GM23338 (cell line): Measurements from ENCODE around the gene TRAF3.

Experiments
- CREB1 ChIP-seq: fragments of 250-450 bp; sonication (Bioruptor Pico); IDR thresholded peaks from 2 replicates; pipeline ENCODE4 v1.5.0; 2020; ENCODE audit warnings: low read depth, mild to moderate bottlenecking, moderate library complexity
- EZH2 ChIP-seq: fragments of 200-600 bp; sonication (generic); IDR thresholded peaks from one replicate; pipeline ENCODE4 v1.8.0; 2017; ENCODE audit warnings: antibody characterized with exemption, mild to moderate bottlenecking, low read depth; ENCODE audit not compliant: unreplicated experiment
- EZH2phosphoT487 ChIP-seq: fragments of 200-600 bp; sonication (generic); IDR thresholded peaks from one replicate; pipeline ENCODE4 v1.8.1; 2018; ENCODE audit warnings: antibody characterized with exemption; ENCODE audit not compliant: unreplicated experiment
- JUNB ChIP-seq: IDR thresholded peaks from one replicate; pipeline ENCODE4 v1.6.1; 2016; ENCODE audit warnings: antibody characterized with exemption; ENCODE audit not compliant: unreplicated experiment
- POLR2AphosphoS5 ChIP-seq: IDR thresholded peaks from 2 replicates; pipeline ENCODE4 v1.6.1; 2016; ENCODE audit warnings: antibody characterized with exemption, low read depth
- REST ChIP-seq: IDR thresholded peaks from one replicate; pipeline ENCODE4 v1.6.1; 2018; ENCODE audit warnings: antibody characterized with exemption; ENCODE audit not compliant: unreplicated experiment
- TF ChIP-seq, protein P1 (sequence below), 2 experiments: fragments of 200-600 bp in 1 of 2; sonication (generic) in 1 of 2; conservative IDR thresholded peaks; 2 replicates each; pipeline versions ENCODE4 v1.5.1 to v1.6.1; 2016 to 2017; ENCODE audit warnings: antibody characterized with exemption in 2 of 2, low read depth in 2 of 2, mild to moderate bottlenecking in 2 of 2, moderate library complexity in 1 of 2

GRCh38 chr14:102953100-102953499, 175.9 kb downstream of the TRAF3 start:
- TF ChIP-seq, protein P1, sequence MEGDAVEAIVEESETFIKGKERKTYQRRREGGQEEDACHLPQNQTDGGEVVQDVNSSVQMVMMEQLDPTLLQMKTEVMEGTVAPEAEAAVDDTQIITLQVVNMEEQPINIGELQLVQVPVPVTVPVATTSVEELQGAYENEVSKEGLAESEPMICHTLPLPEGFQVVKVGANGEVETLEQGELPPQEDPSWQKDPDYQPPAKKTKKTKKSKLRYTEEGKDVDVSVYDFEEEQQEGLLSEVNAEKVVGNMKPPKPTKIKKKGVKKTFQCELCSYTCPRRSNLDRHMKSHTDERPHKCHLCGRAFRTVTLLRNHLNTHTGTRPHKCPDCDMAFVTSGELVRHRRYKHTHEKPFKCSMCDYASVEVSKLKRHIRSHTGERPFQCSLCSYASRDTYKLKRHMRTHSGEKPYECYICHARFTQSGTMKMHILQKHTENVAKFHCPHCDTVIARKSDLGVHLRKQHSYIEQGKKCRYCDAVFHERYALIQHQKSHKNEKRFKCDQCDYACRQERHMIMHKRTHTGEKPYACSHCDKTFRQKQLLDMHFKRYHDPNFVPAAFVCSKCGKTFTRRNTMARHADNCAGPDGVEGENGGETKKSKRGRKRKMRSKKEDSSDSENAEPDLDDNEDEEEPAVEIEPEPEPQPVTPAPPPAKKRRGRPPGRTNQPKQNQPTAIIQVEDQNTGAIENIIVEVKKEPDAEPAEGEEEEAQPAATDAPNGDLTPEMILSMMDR (conservative IDR thresholded peaks at IDR 0.05; ENCODE audit: low read depth in 2 of 2): no peak
- TF ChIP-seq POLR2AphosphoS5 (no peak), CREB1 (CRISPR knock-in tag) (no peak), EZH2 (no peak), JUNB (no peak), REST (no peak), EZH2phosphoT487 (no peak)
